ENCODE measurements around the gene SERGEF. TPM values are rescaled to one million over a fixed set of nuclear protein-coding genes. Genes with fewer than 3 reads are reported as not detected.

Gene SERGEF
- total and polyA plus RNA-seq, 10 of the 15 experiments (the other 5 are each of a cell fraction or from before 2014, with no cell fraction given), result 14.6 to 27.8 (median 22.4) TPM

- in situ Hi-C loops (cut with MboI) (no loop called here), intact Hi-C loops (cut with micrococcal nuclease; ENCODE audit: unreplicated experiment) (no loop called here)
- WGBS (ENCODE audit: insufficient coverage, insufficient replicate concordance, low lambda C conversion rate, missing lambda C conversion rate), result 94% methylated on average over 1 of the region's 1 CpG
- ATAC-seq (no peak), FAIRE-seq (no peak), DNase-seq (ENCODE audit: low read depth, low spot score) (no peak)
- peaks cover 2 to 29% of the 10 kb centered on the region in 2 experiments for H3K36me3 ChIP-seq (ENCODE audit: control insufficient read depth in 2 of 2, insufficient read depth in 2 of 2, low read length in 1 of 2)
- no peaks in the 10 kb centered on the region for H3K27me3 ChIP-seq (replicated peaks in 1 of 2; ENCODE audit: control insufficient read depth in 2 of 2, insufficient read depth in 2 of 2, low read length in 1 of 2)
- no peaks in the 10 kb centered on the region for H3K9me3 ChIP-seq (replicated peaks; ENCODE audit: control insufficient read depth, insufficient read depth, low read length)
- no TSS peak for BruUV-seq (replicated peaks)
- no peaks in the 10 kb centered on the region for H3K4me1 ChIP-seq (ENCODE audit: control insufficient read depth, insufficient read depth, low read length)
- H3K79me2 ChIP-seq (ENCODE audit: control insufficient read depth, insufficient read depth, low read length), result no peaks in the 10 kb centered on the region
- H3K4me3 ChIP-seq, result no peak overlapping the region
- ChIA-PET CTCF (interaction anchor here (0.9 to 8.8 kb wide), 9 partner anchors 7 to 390 kb away, joined by 3 to 87 read pairs (median 4); partner anchors contain the start of gene SAAL1), POLR2A (no interaction called here), RAD21 (ENCODE audit: unreplicated experiment) (interaction anchor here (3.9 kb wide), 1 partner anchor 256 kb away, joined by 15 read pairs; no protein-coding TSS in a partner anchor), SMC1A (ENCODE audit: uncharacterized antibody, unreplicated experiment) (no interaction called here)
- H4K20me1 ChIP-seq (ENCODE audit: control insufficient read depth, insufficient read depth), result no peaks in the 10 kb centered on the region
- no peak overlapping the region for H3K27ac ChIP-seq (ENCODE audit: control insufficient read depth, insufficient read depth)
- no peak overlapping the region for H3K4me2 ChIP-seq (ENCODE audit: control insufficient read depth, insufficient read depth)
- TF ChIP-seq MAX (IDR thresholded peaks at IDR 0.05; ENCODE audit: low read depth, low read length) (no peak), CHD1 (IDR thresholded peaks at IDR 0.05; ENCODE audit: low read depth, low read length) (no peak), CHD2 (IDR thresholded peaks at IDR 0.05; ENCODE audit: borderline replicate concordance, low read depth, low read length) (no peak), CTCF (IDR thresholded peaks at IDR 0.05 in 2 of 3, conservative IDR thresholded peaks at IDR 0.05 in 1 of 3; ENCODE audit: control insufficient read depth in 2 of 3, extremely low read depth in 1 of 3, insufficient read depth in 1 of 3, low read depth in 3 of 3, low read length in 3 of 3) (0 out of 6 replicates have a peak, but pooled peaks of 1 of the 3 experiments have one; percentile 12), SUPT20H (IDR thresholded peaks at IDR 0.05; ENCODE audit: borderline replicate concordance, control insufficient read depth, low read depth, low read length) (no peak)
- H3K9ac ChIP-seq (ENCODE audit: control insufficient read depth, insufficient read depth, low read length), result no peak overlapping the region
- H2AFZ ChIP-seq (ENCODE audit: control insufficient read depth, low read depth, low read length), result no peak overlapping the region
Observed at GRCh38 chr11:17986711-17987220, 26.1 kb downstream of the SERGEF start.
